ENCODE data around the gene TAF13. TPM values are rescaled to one million over a fixed set of nuclear protein-coding genes. Genes with fewer than 3 reads are reported as not detected.

The TAF13 gene
- total and polyA plus RNA-seq, 9 of the 15 experiments (the other 6 are each of a cell fraction or from before 2014, with no cell fraction given): 14.9 to 77.2 (median 38.7) TPM

- TF ChIP-seq ZNF143 (CRISPR knock-in tag; IDR thresholded peaks at IDR 0.05) (peak; percentile 89), ZNF561 (CRISPR knock-in tag; conservative IDR thresholded peaks at IDR 0.05) (no peak; the same call in 1 of the 2 replicates), MAFG (tag; conservative IDR thresholded peaks at IDR 0.05) (no peak), NCOR1 (IDR thresholded peaks at IDR 0.05) (peak; percentile 83), ZNF717 (CRISPR knock-in tag; IDR thresholded peaks at IDR 0.05) (peak; percentile 88), EZH2 (IDR thresholded peaks at IDR 0.05; ENCODE audit: borderline replicate concordance, low read depth, low read length) (no peak), ZNF707 (CRISPR knock-in tag; conservative IDR thresholded peaks at IDR 0.05) (no peak), CEBPZ (IDR thresholded peaks at IDR 0.05; ENCODE audit: borderline replicate concordance, low read depth, low read length) (no peak), ZNF655 (CRISPR knock-in tag; IDR thresholded peaks at IDR 0.05) (0 out of 2 replicates have a peak, but pooled peaks have one; percentile 65), NRF1 (conservative IDR thresholded peaks at IDR 0.05 in 1 of 2, IDR thresholded peaks at IDR 0.05 in 1 of 2) (peak; percentile 70 to 77), HIVEP1 (CRISPR knock-in tag; IDR thresholded peaks at IDR 0.05) (peak; percentile 86; the same call in 1 of the 2 replicates), XRCC4 (IDR thresholded peaks at IDR 0.05; ENCODE audit: extremely low read depth, insufficient read depth, insufficient read length) (no peak), ZZZ3 (IDR thresholded peaks at IDR 0.05) (peak; percentile 82), ZNF232 (CRISPR knock-in tag; IDR thresholded peaks at IDR 0.05) (no peak; the same call in 1 of the 2 replicates), ELF2 (CRISPR knock-in tag; IDR thresholded peaks at IDR 0.05) (peak; percentile 92), ARID1B (IDR thresholded peaks at IDR 0.05) (peak; percentile 70), HOMEZ (CRISPR knock-in tag; IDR thresholded peaks at IDR 0.05) (no peak), TRIM25 (IDR thresholded peaks at IDR 0.05; ENCODE audit: borderline replicate concordance) (no peak), SRSF7 (optimal IDR thresholded peaks at IDR 0.05; ENCODE audit: low read depth, low read length) (peak; percentile 95), CBFB (CRISPR knock-in tag; IDR thresholded peaks at IDR 0.05) (peak; percentile 39; the same call in 1 of the 2 replicates), CXXC5 (CRISPR knock-in tag; IDR thresholded peaks at IDR 0.05) (peak; percentile 98)
Observed at GRCh38 chr1:109099938-109100773, 24.4 kb upstream of the TAF13 start (continued).
